ENCODE results near the gene TMEM258. TPM values are rescaled to one million over a fixed set of nuclear protein-coding genes. Genes with fewer than 3 reads are reported as not detected.
A peak's percentile ranks its signal among the peaks of the same experiment; 100 is the strongest.

TMEM258 gene
- total and polyA plus RNA-seq, 10 of the 15 experiments (the other 5 are each of a cell fraction or from before 2014, with no cell fraction given) = 160 to 840 (median 326) TPM

DNA sequence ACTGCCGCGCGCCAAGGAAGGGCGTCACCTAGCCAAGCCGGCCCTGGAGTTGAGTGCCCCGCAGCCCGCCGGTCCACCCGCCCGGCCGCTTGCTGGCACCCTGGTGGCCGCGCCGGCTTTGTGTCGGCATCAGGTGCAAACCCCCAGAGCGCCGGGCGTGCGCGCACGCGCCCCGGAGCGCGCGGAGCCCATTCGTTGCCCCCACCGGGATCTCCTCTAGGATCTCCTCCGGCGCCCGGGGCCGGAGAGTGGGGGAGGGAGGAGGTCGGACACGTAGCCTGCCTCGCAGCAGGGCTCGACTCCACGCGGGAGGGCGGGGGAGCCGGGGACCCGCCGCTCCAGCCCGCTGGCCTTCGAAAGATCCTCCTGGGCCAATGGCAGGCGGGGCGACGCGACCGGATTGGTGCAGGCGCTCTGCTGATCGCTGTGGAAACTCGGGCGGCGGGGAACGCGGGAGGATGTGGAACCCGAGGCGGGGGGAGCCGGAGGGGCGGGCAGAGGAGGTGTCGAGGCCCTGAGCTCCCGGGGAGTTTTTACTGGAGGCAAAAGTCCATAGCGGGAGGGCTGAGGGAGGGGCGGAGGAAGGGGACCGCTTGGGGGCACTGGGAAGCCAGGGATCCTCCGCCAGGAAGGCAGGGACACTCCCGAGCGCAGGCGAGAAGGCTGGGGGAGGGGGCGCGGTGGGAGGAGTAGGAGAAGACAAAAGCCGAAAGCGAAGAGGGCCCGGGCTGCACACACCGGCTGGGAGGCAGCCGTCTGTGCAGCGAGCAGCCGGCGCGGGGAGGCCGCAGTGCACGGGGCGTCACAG lies 35.4 kb upstream of the TMEM258 start, which contains the start of gene FADS2 (continued):
- TF ChIP-seq, protein P1, sequence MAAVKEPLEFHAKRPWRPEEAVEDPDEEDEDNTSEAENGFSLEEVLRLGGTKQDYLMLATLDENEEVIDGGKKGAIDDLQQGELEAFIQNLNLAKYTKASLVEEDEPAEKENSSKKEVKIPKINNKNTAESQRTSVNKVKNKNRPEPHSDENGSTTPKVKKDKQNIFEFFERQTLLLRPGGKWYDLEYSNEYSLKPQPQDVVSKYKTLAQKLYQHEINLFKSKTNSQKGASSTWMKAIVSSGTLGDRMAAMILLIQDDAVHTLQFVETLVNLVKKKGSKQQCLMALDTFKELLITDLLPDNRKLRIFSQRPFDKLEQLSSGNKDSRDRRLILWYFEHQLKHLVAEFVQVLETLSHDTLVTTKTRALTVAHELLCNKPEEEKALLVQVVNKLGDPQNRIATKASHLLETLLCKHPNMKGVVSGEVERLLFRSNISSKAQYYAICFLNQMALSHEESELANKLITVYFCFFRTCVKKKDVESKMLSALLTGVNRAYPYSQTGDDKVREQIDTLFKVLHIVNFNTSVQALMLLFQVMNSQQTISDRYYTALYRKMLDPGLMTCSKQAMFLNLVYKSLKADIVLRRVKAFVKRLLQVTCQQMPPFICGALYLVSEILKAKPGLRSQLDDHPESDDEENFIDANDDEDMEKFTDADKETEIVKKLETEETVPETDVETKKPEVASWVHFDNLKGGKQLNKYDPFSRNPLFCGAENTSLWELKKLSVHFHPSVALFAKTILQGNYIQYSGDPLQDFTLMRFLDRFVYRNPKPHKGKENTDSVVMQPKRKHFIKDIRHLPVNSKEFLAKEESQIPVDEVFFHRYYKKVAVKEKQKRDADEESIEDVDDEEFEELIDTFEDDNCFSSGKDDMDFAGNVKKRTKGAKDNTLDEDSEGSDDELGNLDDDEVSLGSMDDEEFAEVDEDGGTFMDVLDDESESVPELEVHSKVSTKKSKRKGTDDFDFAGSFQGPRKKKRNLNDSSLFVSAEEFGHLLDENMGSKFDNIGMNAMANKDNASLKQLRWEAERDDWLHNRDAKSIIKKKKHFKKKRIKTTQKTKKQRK (IDR thresholded peaks at IDR 0.05; ENCODE audit: low read depth, low read length) = no peak
- TF ChIP-seq YBX1 (IDR thresholded peaks at IDR 0.05) (no peak), PML (IDR thresholded peaks at IDR 0.05; ENCODE audit: low read length) (peak; percentile 56; the same call in 1 of the 2 replicates), MYB (IDR thresholded peaks at IDR 0.05; ENCODE audit: borderline replicate concordance, low read depth, low read length) (no peak), SUPT20H (IDR thresholded peaks at IDR 0.05; ENCODE audit: borderline replicate concordance, control insufficient read depth, low read depth, low read length) (no peak), ZNF274 (IDR thresholded peaks at IDR 0.05; ENCODE audit: insufficient read depth, insufficient read length) (no peak), TAF1 (IDR thresholded peaks at IDR 0.05; ENCODE audit: borderline replicate concordance, low read depth, low read length) (peak; percentile 24; the same call in 1 of the 2 replicates), SRF (IDR thresholded peaks at IDR 0.05; ENCODE audit: low read depth in 2 of 2, low read length in 2 of 2) (no peak), DPF2 (IDR thresholded peaks at IDR 0.05) (peak; percentile 78), RBBP5 (conservative IDR thresholded peaks at IDR 0.05) (no peak), CREM (IDR thresholded peaks at IDR 0.05; ENCODE audit: low read depth) (peak; percentile 39; the same call in 1 of the 2 replicates), RB1 (IDR thresholded peaks at IDR 0.05; ENCODE audit: borderline replicate concordance) (peak; percentile 36; the same call in 1 of the 2 replicates), BACH1 (IDR thresholded peaks at IDR 0.05; ENCODE audit: borderline replicate concordance) (peak; percentile 92), RFX5 (IDR thresholded peaks at IDR 0.05; ENCODE audit: low read depth, low read length) (peak; percentile 35; the same call in 1 of the 2 replicates), IKZF1 (conservative IDR thresholded peaks at IDR 0.05) (peak; percentile 87), SIN3A (IDR thresholded peaks at IDR 0.05; ENCODE audit: low read depth, low read length) (peak; percentile 71; the same call in 1 of the 2 replicates), NFYA (IDR thresholded peaks at IDR 0.05; ENCODE audit: borderline replicate concordance, low read depth, low read length) (no peak), IKZF2 (IDR thresholded peaks at IDR 0.05) (peak; percentile 85 to 89), HDAC2 (IDR thresholded peaks at IDR 0.05) (no peak)
- TF ChIP-seq, protein P2, sequence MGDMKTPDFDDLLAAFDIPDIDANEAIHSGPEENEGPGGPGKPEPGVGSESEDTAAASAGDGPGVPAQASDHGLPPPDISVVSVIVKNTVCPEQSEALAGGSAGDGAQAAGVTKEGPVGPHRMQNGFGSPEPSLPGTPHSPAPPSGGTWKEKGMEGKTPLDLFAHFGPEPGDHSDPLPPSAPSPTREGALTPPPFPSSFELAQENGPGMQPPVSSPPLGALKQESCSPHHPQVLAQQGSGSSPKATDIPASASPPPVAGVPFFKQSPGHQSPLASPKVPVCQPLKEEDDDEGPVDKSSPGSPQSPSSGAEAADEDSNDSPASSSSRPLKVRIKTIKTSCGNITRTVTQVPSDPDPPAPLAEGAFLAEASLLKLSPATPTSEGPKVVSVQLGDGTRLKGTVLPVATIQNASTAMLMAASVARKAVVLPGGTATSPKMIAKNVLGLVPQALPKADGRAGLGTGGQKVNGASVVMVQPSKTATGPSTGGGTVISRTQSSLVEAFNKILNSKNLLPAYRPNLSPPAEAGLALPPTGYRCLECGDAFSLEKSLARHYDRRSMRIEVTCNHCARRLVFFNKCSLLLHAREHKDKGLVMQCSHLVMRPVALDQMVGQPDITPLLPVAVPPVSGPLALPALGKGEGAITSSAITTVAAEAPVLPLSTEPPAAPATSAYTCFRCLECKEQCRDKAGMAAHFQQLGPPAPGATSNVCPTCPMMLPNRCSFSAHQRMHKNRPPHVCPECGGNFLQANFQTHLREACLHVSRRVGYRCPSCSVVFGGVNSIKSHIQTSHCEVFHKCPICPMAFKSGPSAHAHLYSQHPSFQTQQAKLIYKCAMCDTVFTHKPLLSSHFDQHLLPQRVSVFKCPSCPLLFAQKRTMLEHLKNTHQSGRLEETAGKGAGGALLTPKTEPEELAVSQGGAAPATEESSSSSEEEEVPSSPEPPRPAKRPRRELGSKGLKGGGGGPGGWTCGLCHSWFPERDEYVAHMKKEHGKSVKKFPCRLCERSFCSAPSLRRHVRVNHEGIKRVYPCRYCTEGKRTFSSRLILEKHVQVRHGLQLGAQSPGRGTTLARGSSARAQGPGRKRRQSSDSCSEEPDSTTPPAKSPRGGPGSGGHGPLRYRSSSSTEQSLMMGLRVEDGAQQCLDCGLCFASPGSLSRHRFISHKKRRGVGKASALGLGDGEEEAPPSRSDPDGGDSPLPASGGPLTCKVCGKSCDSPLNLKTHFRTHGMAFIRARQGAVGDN (IDR thresholded peaks at IDR 0.05) = peak; percentile 36
- TF ChIP-seq, protein P3, sequence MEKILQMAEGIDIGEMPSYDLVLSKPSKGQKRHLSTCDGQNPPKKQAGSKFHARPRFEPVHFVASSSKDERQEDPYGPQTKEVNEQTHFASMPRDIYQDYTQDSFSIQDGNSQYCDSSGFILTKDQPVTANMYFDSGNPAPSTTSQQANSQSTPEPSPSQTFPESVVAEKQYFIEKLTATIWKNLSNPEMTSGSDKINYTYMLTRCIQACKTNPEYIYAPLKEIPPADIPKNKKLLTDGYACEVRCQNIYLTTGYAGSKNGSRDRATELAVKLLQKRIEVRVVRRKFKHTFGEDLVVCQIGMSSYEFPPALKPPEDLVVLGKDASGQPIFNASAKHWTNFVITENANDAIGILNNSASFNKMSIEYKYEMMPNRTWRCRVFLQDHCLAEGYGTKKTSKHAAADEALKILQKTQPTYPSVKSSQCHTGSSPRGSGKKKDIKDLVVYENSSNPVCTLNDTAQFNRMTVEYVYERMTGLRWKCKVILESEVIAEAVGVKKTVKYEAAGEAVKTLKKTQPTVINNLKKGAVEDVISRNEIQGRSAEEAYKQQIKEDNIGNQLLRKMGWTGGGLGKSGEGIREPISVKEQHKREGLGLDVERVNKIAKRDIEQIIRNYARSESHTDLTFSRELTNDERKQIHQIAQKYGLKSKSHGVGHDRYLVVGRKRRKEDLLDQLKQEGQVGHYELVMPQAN (conservative IDR thresholded peaks at IDR 0.05) = peak; percentile 81
- TF ChIP-seq, protein P4, sequence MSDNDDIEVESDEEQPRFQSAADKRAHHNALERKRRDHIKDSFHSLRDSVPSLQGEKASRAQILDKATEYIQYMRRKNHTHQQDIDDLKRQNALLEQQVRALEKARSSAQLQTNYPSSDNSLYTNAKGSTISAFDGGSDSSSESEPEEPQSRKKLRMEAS (IDR thresholded peaks at IDR 0.05; ENCODE audit: low read depth, low read length) = peak; percentile 43

Measured in GM12878 (cell line).